WTC11 (cell line): Measurements from ENCODE around the gene STK39. TPM values are rescaled to one million over a fixed set of nuclear protein-coding genes. Genes with fewer than 3 reads are reported as not detected.

Source experiments
- ATAC-seq: fragments of 200-7000 bp; cut with Tn5 transposase; 2 replicates; pipeline ENCODE4 v1.10.0; 2021; ENCODE audit warnings: mild to moderate bottlenecking, moderate library complexity
- CTCF ChIA-PET: fragments of 300-600 bp; sonication (Branson Sonifier 250); formaldehyde crosslinking; loops from one replicate; lab custom pipeline; 2021; ENCODE audit warnings: antibody characterized with exemption; lab: Charles Lee
- POLR2A ChIA-PET: fragments of 350-600 bp; sonication (Branson Sonifier 250); formaldehyde crosslinking; loops from one replicate; lab custom pipeline; 2021; ENCODE audit warnings: antibody characterized with exemption; lab: Charles Lee
- DNase-seq: peaks from one replicate; pipeline ENCODE4 v3.0.0; 2021; ENCODE audit warnings: low spot score
- H3K27ac Mint-ChIP-seq: 2 replicates; pipeline ENCODE4 v1.8.0; 2021; ENCODE audit warnings: mixed read lengths
- H3K27me3 Mint-ChIP-seq: 2 replicates; pipeline ENCODE4 v1.8.0; 2021; ENCODE audit warnings: low read depth, mild to moderate bottlenecking, moderate library complexity, mixed read lengths
- H3K36me3 Mint-ChIP-seq: 2 replicates; pipeline ENCODE4 v1.8.0; 2021; ENCODE audit warnings: mixed read lengths
- H3K4me1 Mint-ChIP-seq: 2 replicates; pipeline ENCODE4 v1.8.0; 2022; ENCODE audit warnings: mixed read lengths
- H3K4me3 Mint-ChIP-seq: 2 replicates; pipeline ENCODE4 v1.8.0; 2021; ENCODE audit warnings: mild to moderate bottlenecking, moderate library complexity, mixed read lengths
- H3K9me3 Mint-ChIP-seq: 2 replicates; pipeline ENCODE4 v1.8.0; 2021; ENCODE audit warnings: mixed read lengths
- CREB1 ChIP-seq: sonication (generic); formaldehyde crosslinking; IDR thresholded peaks from 2 replicates; pipeline ENCODE4 v1.8.0; 2023; ENCODE audit warnings: mild to moderate bottlenecking, missing genetic modification reagents
- E2F1 ChIP-seq: sonication (generic); formaldehyde crosslinking; IDR thresholded peaks from 2 replicates; pipeline ENCODE4 v1.8.0; 2022; ENCODE audit warnings: mild to moderate bottlenecking, missing genetic modification reagents
- ELF4 ChIP-seq: sonication (generic); formaldehyde crosslinking; IDR thresholded peaks from 2 replicates; pipeline ENCODE4 v1.8.1; 2022; ENCODE audit warnings: low read depth, mild to moderate bottlenecking, moderate library complexity, missing genetic modification reagents
- EMX1 ChIP-seq: fragments of 250-450 bp; sonication (Bioruptor Pico); IDR thresholded peaks from 2 replicates; pipeline ENCODE4 v1.8.0; 2021; ENCODE audit warnings: mild to moderate bottlenecking
- KAT7 ChIP-seq: sonication (generic); formaldehyde crosslinking; IDR thresholded peaks from 2 replicates; pipeline ENCODE4 v1.8.1; 2023; ENCODE audit warnings: missing genetic modification reagents, mild to moderate bottlenecking, borderline replicate concordance
- NFATC4 ChIP-seq: fragments of 250-450 bp; sonication (Bioruptor Pico); IDR thresholded peaks from 2 replicates; pipeline ENCODE4 v1.9.0; 2021; ENCODE audit warnings: mild to moderate bottlenecking
- RORB ChIP-seq: fragments of 250-450 bp; sonication (Bioruptor Pico); IDR thresholded peaks from 2 replicates; pipeline ENCODE4 v1.9.0; 2021; ENCODE audit warnings: mild to moderate bottlenecking
- SMAD4 ChIP-seq: sonication (generic); formaldehyde crosslinking; IDR thresholded peaks from 2 replicates; pipeline ENCODE4 v1.8.0; 2022; ENCODE audit warnings: mild to moderate bottlenecking, missing genetic modification reagents
- TCF7 ChIP-seq: sonication (generic); formaldehyde crosslinking; IDR thresholded peaks from 2 replicates; pipeline ENCODE4 v1.8.0; 2022; ENCODE audit warnings: mild to moderate bottlenecking, low read depth, missing genetic modification reagents, moderate library complexity
- TEAD4 ChIP-seq: sonication (generic); formaldehyde crosslinking; IDR thresholded peaks from 2 replicates; pipeline ENCODE4 v1.8.0; 2022; ENCODE audit warnings: mild to moderate bottlenecking, missing genetic modification reagents
- ZNF121 ChIP-seq: sonication (generic); formaldehyde crosslinking; IDR thresholded peaks from 2 replicates; pipeline ENCODE4 v1.8.0; 2023; ENCODE audit warnings: missing genetic modification reagents
- ZNF263 ChIP-seq: sonication (generic); formaldehyde crosslinking; IDR thresholded peaks from 2 replicates; pipeline ENCODE4 v1.8.1; 2022; ENCODE audit warnings: low read depth, mild to moderate bottlenecking, moderate library complexity, missing genetic modification reagents
- ZNF512 ChIP-seq: sonication (generic); formaldehyde crosslinking; IDR thresholded peaks from 2 replicates; pipeline ENCODE4 v1.8.1; 2022; ENCODE audit warnings: missing genetic modification reagents, borderline replicate concordance
- ZNF671 ChIP-seq: fragments of 250-450 bp; sonication (Bioruptor Pico); IDR thresholded peaks from 2 replicates; pipeline ENCODE4 v1.8.0; 2021; ENCODE audit warnings: mild to moderate bottlenecking
- total RNA-seq: library from RNA; stranded (reverse); gene quantifications from 3 replicates; pipeline ENCODE4 v1.2.3, GENCODE V29; 2021
- TF ChIP-seq, protein P1 (sequence below): sonication (generic); formaldehyde crosslinking; IDR thresholded peaks from 2 replicates; pipeline ENCODE4 v1.8.1; 2023; ENCODE audit warnings: mild to moderate bottlenecking, missing genetic modification reagents
- TF ChIP-seq, protein P2 (sequence below): fragments of 250-450 bp; sonication (Bioruptor Pico); IDR thresholded peaks from 2 replicates; pipeline ENCODE4 v1.9.0; 2021; ENCODE audit warnings: mild to moderate bottlenecking, borderline replicate concordance
- TF ChIP-seq, protein P3 (sequence below): sonication (generic); formaldehyde crosslinking; IDR thresholded peaks from 2 replicates; pipeline ENCODE4 v1.8.1; 2022; ENCODE audit warnings: low read depth, missing genetic modification reagents, borderline replicate concordance
- TF ChIP-seq, protein P4 (sequence below): sonication (generic); formaldehyde crosslinking; IDR thresholded peaks from 2 replicates; pipeline ENCODE4 v1.8.1; 2023; ENCODE audit warnings: mild to moderate bottlenecking, moderate library complexity, missing genetic modification reagents

The STK39 gene
- total RNA-seq, 1 experiment from 2014 or later: 20.5 TPM

- TF ChIP-seq, protein P1, sequence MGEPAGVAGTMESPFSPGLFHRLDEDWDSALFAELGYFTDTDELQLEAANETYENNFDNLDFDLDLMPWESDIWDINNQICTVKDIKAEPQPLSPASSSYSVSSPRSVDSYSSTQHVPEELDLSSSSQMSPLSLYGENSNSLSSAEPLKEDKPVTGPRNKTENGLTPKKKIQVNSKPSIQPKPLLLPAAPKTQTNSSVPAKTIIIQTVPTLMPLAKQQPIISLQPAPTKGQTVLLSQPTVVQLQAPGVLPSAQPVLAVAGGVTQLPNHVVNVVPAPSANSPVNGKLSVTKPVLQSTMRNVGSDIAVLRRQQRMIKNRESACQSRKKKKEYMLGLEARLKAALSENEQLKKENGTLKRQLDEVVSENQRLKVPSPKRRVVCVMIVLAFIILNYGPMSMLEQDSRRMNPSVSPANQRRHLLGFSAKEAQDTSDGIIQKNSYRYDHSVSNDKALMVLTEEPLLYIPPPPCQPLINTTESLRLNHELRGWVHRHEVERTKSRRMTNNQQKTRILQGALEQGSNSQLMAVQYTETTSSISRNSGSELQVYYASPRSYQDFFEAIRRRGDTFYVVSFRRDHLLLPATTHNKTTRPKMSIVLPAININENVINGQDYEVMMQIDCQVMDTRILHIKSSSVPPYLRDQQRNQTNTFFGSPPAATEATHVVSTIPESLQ (CRISPR knock-in tag): no peak
- no peak for TF ChIP-seq ZNF121 (CRISPR knock-in tag)
These were observed 67.8 kb downstream of the STK39 start (continued) for GRCh38 chr2:168179592-168179991.

DNA sequence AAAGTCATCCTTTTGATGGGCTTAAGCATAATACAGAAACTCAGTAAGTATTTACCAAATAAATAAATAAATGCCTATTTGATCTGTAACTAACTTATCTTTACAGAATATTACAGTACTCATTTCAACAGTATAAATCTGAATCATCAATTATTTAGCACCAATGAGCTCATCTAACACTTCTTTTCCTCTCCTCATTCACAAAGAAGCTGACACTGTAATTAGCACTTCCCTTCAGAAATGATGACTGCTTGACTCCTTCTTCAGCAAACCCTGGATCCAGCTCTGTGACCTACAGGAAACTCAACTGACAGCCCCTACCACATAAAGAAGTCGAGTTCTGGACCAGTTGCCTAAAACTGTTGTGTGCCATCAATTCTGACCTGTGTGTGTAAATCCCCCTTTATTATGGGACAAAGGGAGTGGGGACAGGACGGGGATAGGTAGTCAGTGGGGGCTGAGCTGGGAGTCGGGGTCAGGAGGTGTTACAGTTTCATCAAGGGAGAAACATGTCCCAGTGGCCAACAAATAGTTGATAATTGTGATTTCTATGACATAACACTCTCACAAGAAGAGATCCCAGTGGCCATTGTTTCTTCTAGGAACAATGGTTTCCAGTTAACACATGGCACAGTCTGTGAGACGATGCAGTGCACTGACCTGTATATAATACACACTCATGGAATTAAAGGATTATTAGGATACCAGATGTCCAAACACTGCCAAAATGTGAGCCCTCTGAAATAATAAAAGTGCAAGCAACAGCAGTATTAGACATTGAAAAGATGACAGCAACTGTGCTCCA, 68.7 kb downstream of the STK39 start:
- Mint-ChIP-seq H3K4me3 (no peak overlapping the region), H3K9me3 (no peaks in the 10 kb centered on the region), H3K27me3 (peaks cover 9% of the 10 kb centered on the region), H3K36me3 (no peaks in the 10 kb centered on the region), H3K4me1 (peaks cover 71% of the 10 kb centered on the region), H3K27ac (no peak overlapping the region)
- TF ChIP-seq EMX1 (CRISPR knock-in tag) (no peak), E2F1 (no peak)
- DNase-seq (no peak), ATAC-seq (no peak)
- CTCF ChIA-PET: interaction anchor here (0.8 kb wide), 1 partner anchor 158 kb away, joined by 4 read pairs; no protein-coding TSS in a partner anchor
- POLR2A ChIA-PET: no interaction called here

DNA sequence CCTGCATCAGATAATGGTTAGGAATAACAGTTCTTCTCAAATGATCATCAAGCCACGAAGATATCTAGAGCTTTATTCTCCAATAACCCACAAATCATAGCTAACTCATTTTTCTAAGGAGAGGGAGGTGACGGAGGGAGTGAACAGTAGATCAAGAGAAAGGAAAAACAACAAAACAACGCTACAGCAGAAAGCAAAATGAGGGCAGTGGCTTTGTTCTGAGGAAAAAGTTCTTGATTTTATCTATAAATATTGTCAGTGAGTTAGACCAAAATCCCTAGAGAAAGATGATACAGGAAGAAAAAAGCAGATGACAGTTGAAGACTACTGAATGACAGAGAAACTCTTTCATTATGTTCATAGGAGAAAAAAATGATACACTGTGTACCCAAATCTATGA, 71.0 kb downstream of the STK39 start:
- Mint-ChIP-seq H3K36me3 (no peaks in the 10 kb centered on the region), H3K27me3 (no peaks in the 10 kb centered on the region), H3K4me3 (no peak overlapping the region), H3K27ac (no peak overlapping the region), H3K9me3 (no peaks in the 10 kb centered on the region), H3K4me1 (peaks cover 63% of the 10 kb centered on the region)
- ChIA-PET POLR2A (no interaction called here), CTCF (interaction anchor here (1.4 kb wide), 1 partner anchor 15 kb away, joined by 4 read pairs; no protein-coding TSS in a partner anchor)
- no peak for DNase-seq
- TF ChIP-seq CREB1 (CRISPR knock-in tag) (no peak), TCF7 (CRISPR knock-in tag) (no peak), ZNF121 (CRISPR knock-in tag) (no peak), KAT7 (CRISPR knock-in tag) (no peak), ZNF263 (CRISPR knock-in tag) (no peak), RORB (CRISPR knock-in tag) (no peak), TEAD4 (CRISPR knock-in tag) (no peak), SMAD4 (CRISPR knock-in tag) (no peak), ELF4 (CRISPR knock-in tag) (no peak), ZNF671 (CRISPR knock-in tag) (no peak), NFATC4 (no peak), ZNF512 (CRISPR knock-in tag) (no peak)
- TF ChIP-seq, protein P2, sequence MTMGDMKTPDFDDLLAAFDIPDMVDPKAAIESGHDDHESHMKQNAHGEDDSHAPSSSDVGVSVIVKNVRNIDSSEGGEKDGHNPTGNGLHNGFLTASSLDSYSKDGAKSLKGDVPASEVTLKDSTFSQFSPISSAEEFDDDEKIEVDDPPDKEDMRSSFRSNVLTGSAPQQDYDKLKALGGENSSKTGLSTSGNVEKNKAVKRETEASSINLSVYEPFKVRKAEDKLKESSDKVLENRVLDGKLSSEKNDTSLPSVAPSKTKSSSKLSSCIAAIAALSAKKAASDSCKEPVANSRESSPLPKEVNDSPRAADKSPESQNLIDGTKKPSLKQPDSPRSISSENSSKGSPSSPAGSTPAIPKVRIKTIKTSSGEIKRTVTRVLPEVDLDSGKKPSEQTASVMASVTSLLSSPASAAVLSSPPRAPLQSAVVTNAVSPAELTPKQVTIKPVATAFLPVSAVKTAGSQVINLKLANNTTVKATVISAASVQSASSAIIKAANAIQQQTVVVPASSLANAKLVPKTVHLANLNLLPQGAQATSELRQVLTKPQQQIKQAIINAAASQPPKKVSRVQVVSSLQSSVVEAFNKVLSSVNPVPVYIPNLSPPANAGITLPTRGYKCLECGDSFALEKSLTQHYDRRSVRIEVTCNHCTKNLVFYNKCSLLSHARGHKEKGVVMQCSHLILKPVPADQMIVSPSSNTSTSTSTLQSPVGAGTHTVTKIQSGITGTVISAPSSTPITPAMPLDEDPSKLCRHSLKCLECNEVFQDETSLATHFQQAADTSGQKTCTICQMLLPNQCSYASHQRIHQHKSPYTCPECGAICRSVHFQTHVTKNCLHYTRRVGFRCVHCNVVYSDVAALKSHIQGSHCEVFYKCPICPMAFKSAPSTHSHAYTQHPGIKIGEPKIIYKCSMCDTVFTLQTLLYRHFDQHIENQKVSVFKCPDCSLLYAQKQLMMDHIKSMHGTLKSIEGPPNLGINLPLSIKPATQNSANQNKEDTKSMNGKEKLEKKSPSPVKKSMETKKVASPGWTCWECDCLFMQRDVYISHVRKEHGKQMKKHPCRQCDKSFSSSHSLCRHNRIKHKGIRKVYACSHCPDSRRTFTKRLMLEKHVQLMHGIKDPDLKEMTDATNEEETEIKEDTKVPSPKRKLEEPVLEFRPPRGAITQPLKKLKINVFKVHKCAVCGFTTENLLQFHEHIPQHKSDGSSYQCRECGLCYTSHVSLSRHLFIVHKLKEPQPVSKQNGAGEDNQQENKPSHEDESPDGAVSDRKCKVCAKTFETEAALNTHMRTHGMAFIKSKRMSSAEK (CRISPR knock-in tag): no peak
- TF ChIP-seq, protein P3, sequence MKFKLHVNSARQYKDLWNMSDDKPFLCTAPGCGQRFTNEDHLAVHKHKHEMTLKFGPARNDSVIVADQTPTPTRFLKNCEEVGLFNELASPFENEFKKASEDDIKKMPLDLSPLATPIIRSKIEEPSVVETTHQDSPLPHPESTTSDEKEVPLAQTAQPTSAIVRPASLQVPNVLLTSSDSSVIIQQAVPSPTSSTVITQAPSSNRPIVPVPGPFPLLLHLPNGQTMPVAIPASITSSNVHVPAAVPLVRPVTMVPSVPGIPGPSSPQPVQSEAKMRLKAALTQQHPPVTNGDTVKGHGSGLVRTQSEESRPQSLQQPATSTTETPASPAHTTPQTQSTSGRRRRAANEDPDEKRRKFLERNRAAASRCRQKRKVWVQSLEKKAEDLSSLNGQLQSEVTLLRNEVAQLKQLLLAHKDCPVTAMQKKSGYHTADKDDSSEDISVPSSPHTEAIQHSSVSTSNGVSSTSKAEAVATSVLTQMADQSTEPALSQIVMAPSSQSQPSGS (CRISPR knock-in tag): no peak
- TF ChIP-seq, protein P4, sequence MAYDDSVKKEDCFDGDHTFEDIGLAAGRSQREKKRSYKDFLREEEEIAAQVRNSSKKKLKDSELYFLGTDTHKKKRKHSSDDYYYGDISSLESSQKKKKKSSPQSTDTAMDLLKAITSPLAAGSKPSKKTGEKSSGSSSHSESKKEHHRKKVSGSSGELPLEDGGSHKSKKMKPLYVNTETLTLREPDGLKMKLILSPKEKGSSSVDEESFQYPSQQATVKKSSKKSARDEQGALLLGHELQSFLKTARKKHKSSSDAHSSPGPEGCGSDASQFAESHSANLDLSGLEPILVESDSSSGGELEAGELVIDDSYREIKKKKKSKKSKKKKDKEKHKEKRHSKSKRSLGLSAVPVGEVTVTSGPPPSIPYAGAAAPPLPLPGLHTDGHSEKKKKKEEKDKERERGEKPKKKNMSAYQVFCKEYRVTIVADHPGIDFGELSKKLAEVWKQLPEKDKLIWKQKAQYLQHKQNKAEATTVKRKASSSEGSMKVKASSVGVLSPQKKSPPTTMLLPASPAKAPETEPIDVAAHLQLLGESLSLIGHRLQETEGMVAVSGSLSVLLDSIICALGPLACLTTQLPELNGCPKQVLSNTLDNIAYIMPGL (CRISPR knock-in tag): no peak
- no peak for ATAC-seq
